Testis (tissue), 2 donors: ENCODE data around the gene POMGNT1.

Experiments used
- POLR2A ChIP-seq: fragments of 450-650 bp; IDR thresholded peaks from one replicate; pipeline ENCODE4 v1.6.1; 2017; ENCODE audit warnings: antibody characterized with exemption, mild to moderate bottlenecking, moderate library complexity
- TF ChIP-seq, protein P1 (sequence below), 3 experiments: fragments of 450-650 bp in 2 of 3; fragments of 200-600 bp in 1 of 3; sonication (generic) in 1 of 3; IDR thresholded peaks; one replicate each; pipeline ENCODE4 v1.5.1; 2016 to 2019; ENCODE audit warnings: antibody characterized with exemption in 3 of 3, mild to moderate bottlenecking in 2 of 3, moderate library complexity in 1 of 3

DNA sequence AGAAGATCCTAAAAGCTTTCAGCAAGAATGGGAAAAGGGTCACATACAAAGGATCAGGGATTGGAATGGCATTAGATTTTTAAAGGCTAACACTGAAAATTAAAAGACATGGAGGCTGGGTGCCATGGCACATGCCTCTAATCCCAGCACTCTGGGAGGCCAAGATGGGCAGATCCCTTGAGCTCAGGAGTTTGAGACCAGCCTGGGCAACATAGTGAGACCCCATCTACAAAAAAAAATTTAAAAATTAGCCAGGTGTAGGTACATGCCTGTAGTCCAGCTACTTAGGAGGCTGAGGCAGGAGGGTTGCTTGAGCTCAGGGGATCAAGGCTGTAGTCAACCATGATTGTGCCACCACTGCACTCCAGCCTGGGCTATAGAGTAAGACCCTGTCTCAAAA, 17.3 kb upstream of the POMGNT1 start:
- TF ChIP-seq, protein P1, sequence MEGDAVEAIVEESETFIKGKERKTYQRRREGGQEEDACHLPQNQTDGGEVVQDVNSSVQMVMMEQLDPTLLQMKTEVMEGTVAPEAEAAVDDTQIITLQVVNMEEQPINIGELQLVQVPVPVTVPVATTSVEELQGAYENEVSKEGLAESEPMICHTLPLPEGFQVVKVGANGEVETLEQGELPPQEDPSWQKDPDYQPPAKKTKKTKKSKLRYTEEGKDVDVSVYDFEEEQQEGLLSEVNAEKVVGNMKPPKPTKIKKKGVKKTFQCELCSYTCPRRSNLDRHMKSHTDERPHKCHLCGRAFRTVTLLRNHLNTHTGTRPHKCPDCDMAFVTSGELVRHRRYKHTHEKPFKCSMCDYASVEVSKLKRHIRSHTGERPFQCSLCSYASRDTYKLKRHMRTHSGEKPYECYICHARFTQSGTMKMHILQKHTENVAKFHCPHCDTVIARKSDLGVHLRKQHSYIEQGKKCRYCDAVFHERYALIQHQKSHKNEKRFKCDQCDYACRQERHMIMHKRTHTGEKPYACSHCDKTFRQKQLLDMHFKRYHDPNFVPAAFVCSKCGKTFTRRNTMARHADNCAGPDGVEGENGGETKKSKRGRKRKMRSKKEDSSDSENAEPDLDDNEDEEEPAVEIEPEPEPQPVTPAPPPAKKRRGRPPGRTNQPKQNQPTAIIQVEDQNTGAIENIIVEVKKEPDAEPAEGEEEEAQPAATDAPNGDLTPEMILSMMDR (IDR thresholded peaks at IDR 0.05) = no peak
- TF ChIP-seq POLR2A = no peak
